Measurements from ENCODE around the gene ENPP1. TPM values are rescaled to one million over a fixed set of nuclear protein-coding genes. Genes with fewer than 3 reads are reported as not detected.

The ENPP1 gene
- total RNA-seq (2014; rRNA removed; shearing (Covaris generic)), result 30.0 and 34.0 TPM in 2 replicates

- DNase-seq (ENCODE audit: low read depth), result peak; percentile 90
These were observed at the start of gene ENPP1 for GRCh38 chr6:131807644-131808459. Gene ENPP1 (plus strand): TSS chr6:131808020. CDS start chr6:131808036, 16 bp downstream.

DNA sequence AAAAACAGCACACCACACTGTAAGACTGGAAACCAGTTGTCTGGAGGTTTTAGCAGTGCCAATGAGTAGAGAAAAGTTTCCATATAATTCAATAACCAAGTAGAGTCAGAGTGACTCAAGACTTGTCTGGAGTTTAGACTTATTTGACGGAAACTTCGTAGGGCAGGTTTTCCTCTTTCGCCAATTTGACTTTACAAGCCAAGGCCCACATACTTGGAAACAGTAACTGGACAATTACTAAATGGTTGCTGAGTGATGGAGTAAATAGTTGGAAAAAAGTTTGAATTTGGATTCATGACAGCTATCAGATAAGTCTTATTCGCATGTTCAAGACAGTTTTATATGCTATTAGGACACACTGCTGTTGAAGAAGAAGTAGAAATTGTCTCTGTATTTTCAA, 48.9 kb upstream of the ENPP1 start:
- no peak for DNase-seq (ENCODE audit: low read depth)

- DNase-seq (ENCODE audit: low read depth), result peak; percentile 64
These were observed 46.6 kb upstream of the ENPP1 start for GRCh38 chr6:131761060-131761761.

- no peak for DNase-seq (ENCODE audit: low read depth)
These were observed 46.1 kb upstream of the ENPP1 start for GRCh38 chr6:131761762-131762067.

- DNase-seq (ENCODE audit: low read depth), result no peak
These were observed 44.8 kb upstream of the ENPP1 start for GRCh38 chr6:131762984-131763383.

DNA sequence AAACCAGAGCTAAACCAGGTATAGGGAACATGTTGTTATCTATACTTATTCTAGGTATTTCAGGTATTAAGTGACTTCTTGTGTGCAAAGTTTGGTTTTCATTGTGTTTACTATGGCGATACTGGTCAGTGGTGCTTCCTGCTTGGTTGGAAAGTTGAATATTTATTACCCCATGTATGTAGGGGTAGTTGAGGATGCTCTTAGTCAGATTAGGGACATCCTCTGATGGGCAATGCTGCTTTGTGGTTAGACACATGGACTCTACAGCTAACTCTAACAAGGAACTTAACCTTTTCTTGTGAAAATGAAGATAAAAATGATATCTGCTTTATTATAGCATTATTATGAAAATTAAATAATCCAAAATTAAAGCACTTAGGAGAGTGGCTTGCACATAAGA, 44.1 kb upstream of the ENPP1 start:
- DNase-seq (ENCODE audit: low read depth), result no peak

GRCh38 chr6:131764350-131764749, 43.5 kb upstream of the ENPP1 start:
- DNase-seq (ENCODE audit: low read depth), result no peak

DNA sequence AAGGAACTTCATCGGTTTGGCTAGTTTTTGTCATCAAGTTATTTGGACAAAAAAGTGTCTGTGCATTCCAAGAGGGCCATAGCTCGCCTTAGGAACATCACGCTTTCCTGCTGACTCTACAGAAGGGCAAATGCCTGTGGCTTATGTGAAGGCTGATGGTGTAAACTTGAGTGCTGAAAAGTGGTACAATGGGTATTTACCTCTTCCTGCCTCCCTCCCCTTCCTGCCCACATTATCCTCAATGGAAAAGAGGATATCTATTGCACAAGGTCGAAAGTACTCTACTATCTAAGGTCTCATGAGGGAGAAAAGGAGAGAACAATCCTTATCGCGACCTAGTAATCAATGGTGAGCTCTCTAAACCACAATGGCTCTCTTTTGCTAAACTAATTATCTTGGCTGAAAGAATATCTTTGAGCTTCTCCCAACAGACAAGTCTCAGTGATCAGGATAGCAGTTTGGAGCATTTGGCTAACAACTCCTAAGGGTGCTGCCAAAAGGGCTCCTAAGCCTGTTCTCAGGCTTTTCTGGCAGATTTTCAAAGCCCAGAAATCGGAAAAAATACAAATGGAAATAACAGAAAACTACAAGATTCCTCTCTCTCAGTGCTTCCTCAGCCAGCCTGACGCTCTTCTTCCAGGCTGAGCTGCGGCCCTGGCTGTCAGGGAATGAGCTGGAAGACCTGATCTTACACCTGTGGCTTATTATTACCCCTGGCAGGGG, 42.6 kb upstream of the ENPP1 start:
- peak; percentile 88 for DNase-seq (ENCODE audit: low read depth)

GRCh38 chr6:131765804-131766135, 42.0 kb upstream of the ENPP1 start:
- peak; percentile 14 for DNase-seq (ENCODE audit: low read depth)

DNA sequence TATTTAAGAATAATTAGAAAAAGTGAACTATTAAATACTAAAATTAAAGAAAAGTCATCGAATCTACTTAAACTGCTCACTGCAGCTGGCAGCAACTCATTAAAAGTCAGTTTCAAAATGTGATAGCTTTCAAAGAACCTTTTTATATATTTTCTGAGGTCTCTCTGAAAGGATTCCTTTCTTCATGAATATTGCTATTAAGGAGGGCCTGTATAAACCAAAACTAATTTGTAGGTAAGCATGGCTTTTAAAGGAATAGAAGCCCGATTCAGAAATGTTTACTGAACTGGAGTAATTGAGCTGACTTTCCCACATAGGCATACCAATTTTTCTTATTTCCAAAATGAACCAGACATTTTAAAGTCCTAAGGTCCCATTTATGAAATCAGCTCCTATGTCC, 41.2 kb upstream of the ENPP1 start:
- DNase-seq (ENCODE audit: low read depth), result no peak

- no peak for DNase-seq (ENCODE audit: low read depth)
These were observed 38.9 kb upstream of the ENPP1 start for GRCh38 chr6:131768964-131769363.

DNA sequence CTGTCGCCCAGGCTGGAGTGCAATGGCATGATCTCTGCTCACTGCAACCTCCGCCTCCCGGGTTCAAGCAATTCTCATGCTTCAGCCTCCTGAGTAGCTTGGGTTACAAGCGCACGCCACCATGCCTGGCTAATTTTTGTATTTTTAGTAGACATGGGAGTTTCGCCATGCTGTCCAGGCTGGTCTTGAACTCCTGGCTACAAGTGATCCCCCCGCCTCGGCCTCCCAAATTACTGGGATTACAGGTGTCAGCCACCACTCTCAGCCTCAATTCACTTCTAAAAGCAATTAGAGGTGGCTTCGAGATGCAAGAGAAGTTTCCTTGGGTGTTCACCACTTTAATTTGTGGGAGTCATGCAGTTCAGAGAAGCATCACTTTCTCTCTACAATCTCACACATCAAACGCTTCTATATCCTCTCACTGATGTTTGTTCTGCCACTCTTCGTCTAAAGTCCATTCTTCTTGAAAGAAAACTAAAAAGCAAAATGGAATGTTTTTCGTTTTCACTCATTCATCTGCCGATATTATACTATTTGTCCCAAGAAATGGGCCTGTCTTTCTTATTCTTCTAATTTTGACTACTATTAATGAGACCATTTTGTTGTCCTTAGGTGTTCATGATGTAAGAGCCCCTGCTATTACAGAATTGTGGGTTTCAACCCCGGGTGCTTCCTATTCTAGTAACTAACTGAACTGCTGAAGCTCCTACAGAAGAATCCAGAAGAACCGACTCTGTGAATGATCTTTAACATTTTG, 38.3 kb upstream of the ENPP1 start:
- DNase-seq (ENCODE audit: low read depth), result no peak

DNA sequence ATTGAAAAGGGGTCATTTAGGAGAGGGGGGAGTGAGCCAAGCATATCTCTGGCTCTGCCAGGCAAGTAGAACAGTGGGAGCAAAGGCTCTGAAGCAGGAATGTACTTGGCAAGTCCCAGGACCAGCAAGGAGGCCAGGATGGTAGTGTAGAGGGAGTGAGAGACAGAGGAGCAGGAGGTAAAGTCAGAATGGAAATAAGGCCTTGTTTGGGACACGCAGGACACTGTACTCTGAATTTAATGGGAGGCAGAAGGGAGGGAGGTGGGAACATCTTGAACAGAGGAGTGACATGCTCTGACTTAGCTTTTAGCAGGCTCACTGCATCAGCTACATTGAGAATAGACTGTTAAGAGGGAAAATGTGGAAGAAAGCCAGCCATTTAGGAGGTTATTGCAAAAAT, 37.0 kb upstream of the ENPP1 start:
- DNase-seq (ENCODE audit: low read depth), result no peak

DNA sequence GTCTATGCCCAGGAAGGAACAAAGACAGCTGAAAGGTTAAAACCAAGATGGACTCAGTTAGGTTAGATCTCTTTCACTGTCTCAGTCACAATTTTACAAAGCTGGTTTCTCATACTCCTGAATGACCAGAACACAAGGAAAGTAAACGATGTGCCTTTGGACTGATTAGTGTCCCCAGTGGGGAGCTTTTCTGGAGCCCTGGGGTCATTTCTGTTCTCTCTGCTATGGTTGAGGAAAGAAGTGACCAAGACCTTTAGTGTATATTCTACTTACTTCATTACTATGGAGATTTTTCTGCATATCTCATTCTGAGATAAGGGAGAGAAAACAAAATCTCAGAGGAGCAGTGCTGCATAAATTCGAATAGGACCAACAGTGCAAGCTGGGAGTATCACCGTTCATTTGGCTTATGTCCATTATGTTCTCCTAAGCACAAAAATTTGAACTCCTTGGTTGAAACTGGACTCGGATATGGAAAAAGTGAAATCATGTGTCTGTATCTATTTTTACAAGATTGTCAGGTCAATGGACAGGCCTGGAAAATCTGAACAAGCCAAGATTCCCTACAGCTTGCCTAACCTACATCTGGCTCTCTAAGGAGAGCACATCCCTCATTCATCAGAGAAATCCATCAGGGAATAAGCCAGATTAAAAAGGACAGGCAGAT, 34.4 kb upstream of the ENPP1 start:
- no peak for DNase-seq (ENCODE audit: low read depth)

GRCh38 chr6:131775886-131776285, 31.9 kb upstream of the ENPP1 start:
- no peak for DNase-seq (ENCODE audit: low read depth)

DNA sequence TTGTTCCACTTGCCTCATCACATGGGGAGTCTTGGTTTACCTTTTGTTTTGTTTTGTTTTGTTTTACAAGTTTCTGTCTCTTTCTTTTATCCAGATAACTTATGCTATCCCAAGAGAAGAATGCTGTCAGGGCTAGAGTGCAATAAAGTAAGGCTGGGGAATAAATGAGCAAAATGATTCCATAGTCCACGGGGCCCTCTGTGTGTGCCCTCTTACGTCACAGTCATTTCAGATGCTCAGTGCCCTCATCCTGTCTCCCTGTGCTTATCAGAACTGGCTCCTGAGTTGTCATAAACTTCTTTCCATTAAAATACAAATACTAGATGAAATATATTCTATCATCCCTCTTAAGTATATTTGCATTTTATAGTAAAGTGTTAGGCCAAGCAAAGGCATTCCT, 30.8 kb upstream of the ENPP1 start:
- DNase-seq (ENCODE audit: low read depth), result no peak

DNA sequence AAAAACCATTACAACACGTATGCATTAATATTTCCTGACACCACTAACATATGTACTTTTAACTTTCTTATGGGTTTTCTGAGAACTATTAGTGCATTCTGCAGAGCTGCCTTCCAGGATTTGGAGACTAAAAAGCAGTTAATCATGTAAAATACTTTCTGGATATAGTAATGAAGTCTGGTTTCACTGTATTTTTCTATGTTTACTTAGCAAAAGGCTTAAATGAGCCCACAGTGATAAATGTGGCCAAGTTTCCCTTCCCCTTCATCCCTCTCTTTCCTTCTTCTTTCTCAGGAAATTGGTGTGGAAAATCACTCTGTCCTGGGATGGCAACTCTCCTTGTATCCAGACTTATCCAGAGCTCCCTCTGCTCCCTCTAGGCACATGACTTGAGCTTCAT, 29.7 kb upstream of the ENPP1 start:
- no peak for DNase-seq (ENCODE audit: low read depth)

GRCh38 chr6:131779304-131779703, 28.5 kb upstream of the ENPP1 start:
- DNase-seq (ENCODE audit: low read depth), result no peak

DNA sequence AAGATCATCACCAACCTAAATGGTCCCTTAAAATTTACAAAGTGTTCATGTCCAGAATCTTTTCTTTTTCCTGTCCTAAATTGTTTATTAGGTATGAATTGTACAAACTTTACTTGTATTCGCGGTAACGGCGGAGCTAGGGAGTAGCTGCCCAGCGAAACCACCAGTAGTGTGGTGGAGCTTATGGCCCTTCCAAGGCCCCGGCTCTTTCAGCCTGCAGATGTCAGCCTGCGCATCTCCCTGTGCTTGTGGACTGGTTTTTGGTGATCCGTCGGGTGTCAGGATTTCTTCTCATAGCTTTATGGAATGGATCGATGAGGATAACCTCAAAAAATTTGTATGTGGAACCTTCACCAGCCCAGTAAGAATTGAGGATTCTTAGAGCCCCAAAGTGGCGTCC, 27.2 kb upstream of the ENPP1 start:
- DNase-seq (ENCODE audit: low read depth), result no peak

DNA sequence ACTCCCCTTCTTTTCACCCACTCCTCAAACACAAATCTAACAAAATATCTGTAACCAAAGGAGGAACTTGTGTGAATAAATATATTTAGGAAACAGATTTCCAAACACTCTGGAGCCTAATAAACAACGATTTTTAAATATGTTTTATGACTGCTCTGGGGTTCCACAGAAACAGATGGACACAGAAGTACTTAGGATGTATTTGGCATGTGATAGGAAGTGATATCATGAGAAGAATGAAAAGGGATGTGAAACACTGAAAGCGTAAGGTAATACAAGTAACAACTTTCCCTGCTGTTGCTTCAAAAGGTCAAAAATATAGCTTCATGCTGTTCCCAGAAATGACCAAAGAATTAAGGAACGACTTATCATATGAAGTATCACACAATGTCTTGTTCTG, 26.1 kb upstream of the ENPP1 start:
- DNase-seq (ENCODE audit: low read depth), result no peak

GRCh38 chr6:131782764-131783163, 25.1 kb upstream of the ENPP1 start:
- peak; percentile 31 for DNase-seq (ENCODE audit: low read depth)

DNA sequence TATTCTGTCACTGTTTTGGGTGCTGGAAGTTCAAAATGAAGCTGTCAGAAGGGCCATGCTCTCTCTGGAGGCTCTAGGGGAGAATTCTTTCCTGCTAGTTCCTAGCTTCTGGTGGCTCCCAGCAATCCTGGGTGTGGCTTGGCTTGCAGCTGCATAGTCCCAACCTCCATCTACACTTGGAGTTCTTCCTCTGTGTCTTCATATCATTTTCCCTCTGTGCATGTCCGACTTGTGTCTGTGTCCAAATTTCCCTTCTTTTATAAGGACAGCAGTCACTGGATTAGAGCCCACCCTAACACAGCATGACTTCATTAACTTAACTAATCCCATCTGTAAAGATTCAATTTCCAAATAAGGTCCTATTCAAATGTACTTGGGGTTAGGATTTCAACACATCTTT, 23.3 kb upstream of the ENPP1 start:
- DNase-seq (ENCODE audit: low read depth), result no peak

Data from RPMI7951 (cell line).